HUES64 (cell line): ENCODE data around the gene DLG2.
"Not testable (repeated sequence)": the region's sequence is repeated elsewhere in the genome, so short reads cannot be mapped to it uniquely, and the experiment has no call there.

ENCODE experiments used
- H3K27ac ChIP-seq: 2 replicates; pipeline ENCODE4 v1.7.0; 2013; ENCODE audit warnings: low read depth, low read length, inconsistent platforms
- H3K27me3 ChIP-seq: 2 replicates; pipeline ENCODE4 v1.6.1; 2013; ENCODE audit warnings: mild to moderate bottlenecking, low read length; ENCODE audit not compliant: insufficient read depth
- H3K36me3 ChIP-seq: 2 replicates; pipeline ENCODE4 v1.6.1; 2013; ENCODE audit warnings: mild to moderate bottlenecking, low read length; ENCODE audit not compliant: insufficient read depth
- H3K4me1 ChIP-seq: 2 replicates; pipeline ENCODE4 v1.6.1; 2013; ENCODE audit warnings: mild to moderate bottlenecking, low read length, moderate library complexity; ENCODE audit not compliant: insufficient read depth
- H3K4me3 ChIP-seq: 2 replicates; pipeline ENCODE4 v1.5.1; 2013; ENCODE audit warnings: mild to moderate bottlenecking, low read length, moderate library complexity
- H3K9ac ChIP-seq: 2 replicates; pipeline ENCODE4 v1.6.1; 2013; ENCODE audit warnings: mild to moderate bottlenecking, low read depth, low read length
- H3K9me3 ChIP-seq: 2 replicates; pipeline ENCODE4 v1.6.1; 2013; ENCODE audit warnings: low read depth, low read length; ENCODE audit not compliant: insufficient read depth
- WGBS: fragments of 150-250, 120-280 bp; methylation state at CpG from one replicate; pipeline ENCODE4 v1.1.7; 2013; ENCODE audit warnings: missing lambda C conversion rate; 5-methylcytosine and 5-hydroxymethylcytosine counted together

DLG2 gene

DNA sequence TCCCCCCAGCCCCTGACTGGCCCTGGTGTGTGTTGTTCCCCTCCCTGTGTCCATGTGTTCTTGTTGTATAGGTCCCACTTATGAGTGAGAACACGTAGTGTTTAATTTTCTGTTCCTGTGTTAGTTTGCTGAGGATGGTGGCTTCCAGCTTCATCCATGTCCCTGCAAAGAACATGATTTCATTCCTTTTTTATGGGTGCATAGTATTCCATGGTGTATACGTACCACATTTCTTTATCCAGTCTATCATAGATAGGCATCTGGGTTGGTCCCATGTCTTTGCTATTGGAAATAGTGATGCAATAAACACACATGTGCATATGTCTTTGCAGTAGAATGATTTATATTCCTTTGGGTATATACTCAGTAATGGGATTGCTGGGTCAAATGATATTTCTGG lies 1895.9 kb downstream of the DLG2 start:
- not testable (repeated sequence) for H3K27ac ChIP-seq, H3K4me3 ChIP-seq, H3K27me3 ChIP-seq, H3K9ac ChIP-seq, H3K4me1 ChIP-seq, H3K36me3 ChIP-seq, H3K9me3 ChIP-seq
- 100% methylated on average over 2 of the region's 2 CpGs for WGBS

DNA sequence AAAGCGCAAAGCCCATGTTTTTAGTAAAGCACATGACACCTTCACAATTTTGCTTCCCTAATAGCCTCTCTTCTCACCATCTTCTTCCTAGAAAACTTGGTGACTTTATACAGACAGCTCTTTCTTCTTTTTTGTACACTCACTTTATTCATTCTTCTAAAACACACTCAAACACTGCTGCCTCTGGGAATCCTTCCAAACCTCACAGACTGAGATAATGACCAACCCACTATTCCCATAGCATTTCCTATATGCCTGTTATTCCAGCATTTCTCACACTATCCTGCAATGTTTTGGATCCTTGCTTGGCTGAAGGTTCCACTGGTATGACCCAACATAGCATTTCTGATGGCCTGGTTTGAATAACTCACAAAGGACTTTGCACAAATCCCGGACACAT lies 1898.9 kb downstream of the DLG2 start:
- WGBS, result 95% methylated on average over 2 of the region's 2 CpGs
- H3K4me3 ChIP-seq, result no peak overlapping the region
- H3K9me3 ChIP-seq, result no peaks in the 10 kb centered on the region
- H3K27ac ChIP-seq, result no peak overlapping the region
- peaks cover 31% of the 10 kb centered on the region for H3K4me1 ChIP-seq
- H3K27me3 ChIP-seq, result no peaks in the 10 kb centered on the region
- H3K36me3 ChIP-seq, result no peaks in the 10 kb centered on the region
- H3K9ac ChIP-seq, result no peak overlapping the region

DNA sequence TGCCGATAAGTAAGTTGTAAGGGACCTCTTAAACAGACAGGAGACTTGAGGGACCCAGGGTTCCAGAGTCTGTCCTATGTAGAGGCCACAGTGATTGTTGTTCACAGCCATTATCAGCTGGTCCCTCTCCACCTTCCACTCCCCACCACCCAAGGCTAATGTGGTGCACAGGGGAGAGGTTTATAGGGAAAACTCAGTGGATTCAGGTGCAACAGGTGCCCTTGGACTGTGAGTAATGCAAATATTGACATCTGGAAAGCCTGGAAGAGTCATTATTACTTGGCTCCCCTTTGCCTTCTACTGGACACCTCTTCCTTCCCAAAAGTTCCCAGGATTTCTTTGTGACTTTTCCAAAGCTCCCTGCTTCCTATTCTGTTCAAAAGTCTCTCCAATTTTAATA lies 1899.9 kb downstream of the DLG2 start:
- H3K9me3 ChIP-seq, result no peaks in the 10 kb centered on the region
- no peak overlapping the region for H3K27ac ChIP-seq
- H3K4me3 ChIP-seq, result no peak overlapping the region
- H3K36me3 ChIP-seq, result no peaks in the 10 kb centered on the region
- peaks cover 38% of the 10 kb centered on the region for H3K4me1 ChIP-seq
- no peak overlapping the region for H3K9ac ChIP-seq
- WGBS, result 95% methylated on average over 1 of the region's 1 CpG
- no peaks in the 10 kb centered on the region for H3K27me3 ChIP-seq

GRCh38 chr11:83726316-83726715 lies 1900.8 kb downstream of the DLG2 start:
- Histone ChIP-seq H3K4me3 (no peak overlapping the region), H3K27me3 (no peaks in the 10 kb centered on the region), H3K36me3 (no peaks in the 10 kb centered on the region), H3K9me3 (no peaks in the 10 kb centered on the region), H3K4me1 (peaks cover 48% of the 10 kb centered on the region), H3K27ac (peak overlapping the region; percentile 92), H3K9ac (no peak overlapping the region)
- 100% methylated on average over 1 of the region's 2 CpGs for WGBS

GRCh38 chr11:83725728-83726127 lies 1901.4 kb downstream of the DLG2 start:
- Histone ChIP-seq H3K4me1 (peaks cover 54% of the 10 kb centered on the region), H3K36me3 (no peaks in the 10 kb centered on the region), H3K27ac (peak overlapping the region; percentile 92), H3K27me3 (no peaks in the 10 kb centered on the region), H3K4me3 (peak overlapping the region; percentile 45), H3K9me3 (no peaks in the 10 kb centered on the region), H3K9ac (peak overlapping the region; percentile 55)
- 34% methylated on average over 4 of the region's 4 CpGs for WGBS

GRCh38 chr11:83725269-83725560 lies 1901.9 kb downstream of the DLG2 start:
- Histone ChIP-seq H3K9ac (peak overlapping the region; percentile 55), H3K27me3 (no peaks in the 10 kb centered on the region), H3K4me1 (peaks cover 59% of the 10 kb centered on the region), H3K36me3 (no peaks in the 10 kb centered on the region), H3K4me3 (peak overlapping the region; percentile 45), H3K9me3 (no peaks in the 10 kb centered on the region), H3K27ac (peak overlapping the region; percentile 92)
- WGBS, result under 1% methylated on average over 4 of the region's 4 CpGs

GRCh38 chr11:83723999-83724398 lies 1903.1 kb downstream of the DLG2 start:
- H3K4me3 ChIP-seq, result peak overlapping the region; percentile 45
- peaks cover 59% of the 10 kb centered on the region for H3K4me1 ChIP-seq
- H3K36me3 ChIP-seq, result no peaks in the 10 kb centered on the region
- peak overlapping the region; percentile 92; the same call in 1 of the 2 replicates for H3K27ac ChIP-seq
- H3K9me3 ChIP-seq, result no peaks in the 10 kb centered on the region
- no peaks in the 10 kb centered on the region for H3K27me3 ChIP-seq
- peak overlapping the region; percentile 55 for H3K9ac ChIP-seq
- WGBS, result 41% methylated on average over 6 of the region's 6 CpGs

GRCh38 chr11:83722392-83723119 lies 1904.6 kb downstream of the DLG2 start:
- no peaks in the 10 kb centered on the region for H3K27me3 ChIP-seq
- WGBS, result 72% methylated on average over 3 of the region's 4 CpGs
- H3K27ac ChIP-seq, result no peak overlapping the region
- H3K36me3 ChIP-seq, result no peaks in the 10 kb centered on the region
- no peaks in the 10 kb centered on the region for H3K9me3 ChIP-seq
- H3K9ac ChIP-seq, result no peak overlapping the region
- H3K4me1 ChIP-seq, result peaks cover 62% of the 10 kb centered on the region
- no peak overlapping the region for H3K4me3 ChIP-seq

DNA sequence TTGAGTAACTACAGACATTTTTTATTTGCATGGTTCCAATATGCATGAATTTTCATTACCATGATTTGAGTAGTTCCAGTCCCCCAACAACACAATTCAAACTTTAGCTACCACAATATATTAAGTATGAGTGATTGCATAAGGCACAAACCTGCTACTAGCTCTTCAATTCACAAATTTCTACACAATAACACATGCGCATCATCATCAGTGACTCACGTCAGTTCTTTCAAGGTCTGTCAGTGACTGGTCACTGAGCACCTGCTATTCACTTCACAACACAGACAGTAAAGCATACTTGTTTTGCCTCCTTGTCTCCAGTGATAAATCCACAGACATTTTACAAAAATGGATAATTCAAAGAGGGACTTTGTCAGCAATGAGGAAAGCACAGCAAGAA lies 1905.9 kb downstream of the DLG2 start:
- Histone ChIP-seq H3K36me3 (no peaks in the 10 kb centered on the region), H3K4me1 (peaks cover 55% of the 10 kb centered on the region), H3K9ac (no peak overlapping the region), H3K27me3 (no peaks in the 10 kb centered on the region), H3K27ac (no peak overlapping the region), H3K4me3 (no peak overlapping the region), H3K9me3 (no peaks in the 10 kb centered on the region)
- 84% methylated on average over 2 of the region's 2 CpGs for WGBS

- Histone ChIP-seq H3K4me3 (no peak overlapping the region), H3K4me1 (peaks cover 49% of the 10 kb centered on the region), H3K9ac (no peak overlapping the region), H3K27me3 (no peaks in the 10 kb centered on the region), H3K36me3 (no peaks in the 10 kb centered on the region), H3K27ac (no peak overlapping the region), H3K9me3 (no peaks in the 10 kb centered on the region)
- WGBS, result 6% methylated on average over 2 of the region's 2 CpGs
Measured at GRCh38 chr11:83720675-83721074, 1906.5 kb downstream of the DLG2 start.

GRCh38 chr11:83717537-83717936 lies 1909.6 kb downstream of the DLG2 start:
- Histone ChIP-seq H3K4me1 (peaks cover 27% of the 10 kb centered on the region), H3K9me3 (no peaks in the 10 kb centered on the region), H3K27me3 (no peaks in the 10 kb centered on the region), H3K9ac (no peak overlapping the region), H3K27ac (peak overlapping the region; percentile 18; the same call in 1 of the 2 replicates), H3K4me3 (no peak overlapping the region), H3K36me3 (no peaks in the 10 kb centered on the region)
- 89% methylated on average over 3 of the region's 3 CpGs for WGBS
